Right forelimb (tissue), 1 donor: ENCODE results near the gene ZPR1.
"Not testable (repeated sequence)": the region's sequence is repeated elsewhere in the genome, so short reads cannot be mapped to it uniquely, and the experiment has no call there.

Source experiments
- DNase-seq: peaks from one replicate; pipeline ENCODE4 v3.0.0-alpha.2; 2018

ZPR1 gene

GRCh38 chr11:116787786-116788486 lies at the start of gene ZPR1:
Gene ZPR1 (minus strand): TSS chr11:116788023. CDS start chr11:116787990, 33 bp downstream.
- peak; percentile 93 for DNase-seq

- no peak for DNase-seq
These were observed 48.8 kb upstream of the ZPR1 start for GRCh38 chr11:116836632-116836991.

GRCh38 chr11:116835791-116836631 lies 48.2 kb upstream of the ZPR1 start:
- DNase-seq, result peak; percentile 89

- peak; percentile 55 for DNase-seq
These were observed 47.4 kb upstream of the ZPR1 start for GRCh38 chr11:116835042-116835772.

- not testable (repeated sequence) for DNase-seq
These were observed 46.8 kb upstream of the ZPR1 start for GRCh38 chr11:116834535-116835041.

- no peak for DNase-seq
These were observed 46.2 kb upstream of the ZPR1 start for GRCh38 chr11:116833816-116834534.

GRCh38 chr11:116833491-116833815 lies 45.6 kb upstream of the ZPR1 start:
- no peak for DNase-seq

GRCh38 chr11:116832350-116833290 lies 44.8 kb upstream of the ZPR1 start:
- DNase-seq, result no peak

- no peak for DNase-seq
These were observed 44.0 kb upstream of the ZPR1 start for GRCh38 chr11:116831790-116832349.

GRCh38 chr11:116830184-116830912 lies 42.5 kb upstream of the ZPR1 start:
- DNase-seq, result no peak

- no peak for DNase-seq
These were observed 41.8 kb upstream of the ZPR1 start, which contains the start of gene APOC3 for GRCh38 chr11:116829525-116830183. Gene APOC3 (plus strand): TSS chr11:116829907. CDS start chr11:116830583, 676 bp downstream.

- no peak for DNase-seq
These were observed 41.1 kb upstream of the ZPR1 start for GRCh38 chr11:116828632-116829524.

- no peak for DNase-seq
These were observed 39.6 kb upstream of the ZPR1 start for GRCh38 chr11:116827461-116827860.

GRCh38 chr11:116826751-116827431 lies 39.1 kb upstream of the ZPR1 start:
- no peak for DNase-seq

GRCh38 chr11:116825854-116826750 lies 38.3 kb upstream of the ZPR1 start:
- no peak for DNase-seq

GRCh38 chr11:116825434-116825833 lies 37.6 kb upstream of the ZPR1 start:
- DNase-seq, result no peak
